NCI-H526 (cell line): ENCODE data around the gene ANKRD65.
A peak's percentile ranks its signal among the peaks of the same experiment; 100 is the strongest.
"Not testable (repeated sequence)": the region's sequence is repeated elsewhere in the genome, so short reads cannot be mapped to it uniquely, and the experiment has no call there.

Source experiments
- DNase-seq, 2 experiments: peaks; one replicate each; lab custom pipeline; 2025; lab: John Stamatoyannopoulos, UW

ANKRD65 gene

DNA sequence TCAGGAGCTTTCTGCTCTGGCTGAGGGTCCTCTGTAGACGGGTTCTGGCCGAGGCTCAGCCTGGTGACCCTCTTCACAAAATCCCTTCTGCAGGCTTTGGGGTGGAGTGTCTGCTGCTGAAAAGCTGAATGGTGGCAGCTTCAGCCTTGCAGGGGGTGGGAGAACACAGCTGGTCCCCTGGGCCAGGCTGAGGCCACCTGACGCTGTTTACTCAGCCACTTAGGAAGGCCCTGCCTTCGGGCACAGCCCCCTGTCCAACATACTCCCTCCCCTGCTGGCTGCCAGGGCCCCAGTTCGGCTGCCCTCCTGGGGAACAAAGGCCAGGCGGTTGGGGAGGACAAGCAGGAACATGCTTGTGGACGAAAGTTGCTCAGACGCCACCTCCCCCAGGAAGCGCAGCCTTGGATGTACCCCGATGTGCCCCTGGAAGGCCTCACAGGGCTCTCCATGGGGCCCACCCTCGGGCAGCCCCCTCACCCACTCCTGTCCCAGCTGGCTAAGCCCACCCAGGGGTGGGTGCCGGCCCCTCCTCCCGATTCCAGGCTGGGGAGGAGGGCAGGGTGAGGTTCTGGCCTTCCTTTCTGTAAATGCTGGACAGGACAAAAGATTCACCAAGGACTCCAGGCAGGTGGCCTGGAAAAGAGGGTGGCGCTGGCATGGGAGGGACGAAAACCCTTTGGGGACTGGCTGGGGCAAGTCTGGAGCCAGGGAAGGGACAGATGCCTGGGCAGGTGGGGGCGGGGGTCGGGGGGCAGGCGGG is at the start of gene ANKRD65:
Gene ANKRD65, minus strand, starts transcription at position 130 of the 760 bp plus-strand sequence. CDS start 271 bp downstream, outside the sequence.
- DNase-seq = peak; percentile 68 to 89

- DNase-seq = not testable (repeated sequence)
Measured at GRCh38 chr1:1468196-1468985, 47.3 kb upstream of the ANKRD65 start.

DNA sequence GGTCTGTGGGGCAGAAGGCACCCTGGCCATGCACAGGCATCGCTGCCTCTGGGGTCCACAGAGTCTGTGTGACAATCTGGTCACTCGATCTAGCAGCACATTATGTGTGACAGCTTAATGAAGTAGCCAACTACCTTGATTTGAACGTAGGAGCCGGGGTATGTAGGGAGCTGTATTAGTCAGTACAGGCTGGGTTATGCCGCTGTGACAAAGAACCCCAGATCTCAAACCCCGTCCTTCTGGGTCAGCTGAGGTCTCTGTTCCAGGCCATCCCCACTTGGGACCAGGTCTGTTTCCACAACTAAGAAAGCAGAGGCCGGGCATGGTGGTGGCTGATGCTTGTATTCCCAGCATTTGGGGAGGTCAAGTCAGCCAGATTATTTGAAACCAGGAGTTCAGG is 42.2 kb upstream of the ANKRD65 start:
- DNase-seq = no peak

- no peak for DNase-seq
Measured at GRCh38 chr1:1462318-1462966, 41.4 kb upstream of the ANKRD65 start.

GRCh38 chr1:1461721-1462317 is 40.7 kb upstream of the ANKRD65 start:
- no peak for DNase-seq

- DNase-seq = no peak
Measured at GRCh38 chr1:1460540-1461130, 39.6 kb upstream of the ANKRD65 start.

DNA sequence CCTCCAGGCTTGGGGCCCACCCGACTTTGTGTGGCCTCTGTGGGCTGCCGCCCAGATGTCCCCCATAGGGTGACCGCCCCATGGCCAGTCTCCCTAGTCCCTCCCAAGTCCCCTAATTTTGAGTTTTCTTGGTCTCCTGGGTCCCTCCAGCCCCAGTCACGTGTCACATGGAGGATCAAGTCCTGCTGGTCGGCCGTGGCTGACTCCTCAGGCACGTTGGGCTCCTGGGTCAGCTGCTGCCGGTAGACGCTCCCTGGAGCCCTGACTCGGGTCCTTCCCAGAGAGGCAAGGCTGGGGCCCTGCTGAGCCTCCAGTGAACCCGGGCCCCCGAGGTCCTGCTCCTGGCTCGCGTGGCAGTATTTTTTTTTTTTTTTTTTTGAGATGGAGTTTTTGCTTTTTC is 38.6 kb upstream of the ANKRD65 start:
- not testable (repeated sequence) for DNase-seq

DNA sequence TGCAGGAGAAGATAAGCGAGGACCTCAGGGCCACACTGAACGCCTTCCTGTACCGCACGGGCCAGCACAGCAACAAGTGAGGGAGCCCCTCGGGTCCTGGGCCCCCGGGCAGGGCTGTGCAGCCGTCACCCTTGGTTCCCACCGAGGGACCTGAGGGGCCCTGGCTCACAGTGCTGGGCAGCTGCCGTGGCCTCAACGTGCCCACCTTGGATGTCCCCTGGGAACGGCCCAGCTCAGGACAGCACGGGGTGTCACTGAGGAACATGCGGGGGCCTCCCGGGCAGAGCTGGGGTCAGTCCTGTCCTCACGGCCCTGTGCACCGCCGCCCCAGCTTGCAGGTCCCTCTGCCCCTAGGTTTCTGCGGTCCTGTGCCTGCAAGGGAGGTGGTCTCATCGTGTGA is 38.1 kb upstream of the ANKRD65 start:
- DNase-seq = not testable (repeated sequence)

- not testable (repeated sequence) for DNase-seq
Measured at GRCh38 chr1:1456683-1457255, 35.7 kb upstream of the ANKRD65 start.

DNA sequence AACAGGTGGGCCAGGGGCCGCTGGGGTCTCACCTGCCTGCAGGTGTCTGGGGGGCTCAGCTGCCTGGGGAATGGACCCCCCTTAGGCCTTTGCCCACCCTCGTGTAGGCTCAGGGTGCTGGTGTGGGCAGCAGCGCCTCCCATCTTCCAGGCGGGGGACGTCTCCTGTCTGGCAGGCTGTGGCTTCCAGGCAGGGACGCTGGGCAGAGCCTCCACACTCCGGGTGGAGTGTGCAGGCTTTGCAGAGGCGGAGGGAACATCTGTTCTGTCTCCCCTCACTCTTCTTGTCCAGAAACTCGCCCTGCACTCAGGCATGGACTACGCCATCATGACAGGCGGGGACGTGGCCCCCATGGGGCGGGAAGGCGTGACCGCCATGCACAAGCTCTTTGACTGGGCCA is 34.9 kb upstream of the ANKRD65 start:
- not testable (repeated sequence) for DNase-seq

- no peak for DNase-seq
Measured at GRCh38 chr1:1455366-1455884, 34.3 kb upstream of the ANKRD65 start.

- DNase-seq = not testable (repeated sequence)
Measured at GRCh38 chr1:1454286-1455056, 33.4 kb upstream of the ANKRD65 start.

DNA sequence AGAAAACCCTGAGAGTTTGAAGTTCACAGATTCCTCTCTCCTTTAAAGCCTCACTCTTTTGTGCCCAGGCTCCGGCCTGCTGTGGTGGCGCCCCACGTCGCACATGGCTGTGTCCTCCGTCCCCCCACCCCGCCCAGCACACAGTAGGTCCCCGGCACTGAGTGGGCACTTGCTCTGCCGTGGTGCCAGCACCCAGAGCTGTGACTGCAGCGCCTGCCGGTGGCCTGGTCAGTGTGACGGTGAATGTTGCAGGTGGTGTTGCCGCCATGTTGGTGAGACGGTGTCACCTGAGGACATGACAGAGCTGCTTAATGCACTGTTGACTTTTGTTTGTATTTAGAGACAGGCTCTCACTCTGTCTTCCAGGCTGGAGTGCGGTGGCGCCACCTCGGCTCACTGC is 31.8 kb upstream of the ANKRD65 start:
- no peak for DNase-seq

DNA sequence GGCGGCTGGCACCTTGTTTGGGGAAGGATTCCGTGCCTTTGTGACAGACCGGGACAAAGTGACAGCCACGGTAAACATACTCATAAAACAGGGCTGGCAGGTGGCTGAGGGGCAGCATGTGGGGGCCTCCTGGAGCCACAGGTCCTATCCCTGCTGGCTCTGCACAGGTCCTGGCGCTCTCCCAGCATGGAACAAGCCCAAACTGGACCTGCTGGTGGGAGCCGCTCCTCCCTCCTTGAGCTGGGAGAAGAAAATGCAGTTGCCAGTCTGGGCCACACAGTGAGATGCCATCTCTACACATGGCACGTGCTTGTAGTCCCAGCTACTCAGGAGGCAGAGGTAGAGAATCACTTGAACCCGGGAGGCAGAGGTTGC is 31.3 kb upstream of the ANKRD65 start:
- DNase-seq = not testable (repeated sequence)

- no peak for DNase-seq
Measured at GRCh38 chr1:1451696-1452364, 30.8 kb upstream of the ANKRD65 start.

DNA sequence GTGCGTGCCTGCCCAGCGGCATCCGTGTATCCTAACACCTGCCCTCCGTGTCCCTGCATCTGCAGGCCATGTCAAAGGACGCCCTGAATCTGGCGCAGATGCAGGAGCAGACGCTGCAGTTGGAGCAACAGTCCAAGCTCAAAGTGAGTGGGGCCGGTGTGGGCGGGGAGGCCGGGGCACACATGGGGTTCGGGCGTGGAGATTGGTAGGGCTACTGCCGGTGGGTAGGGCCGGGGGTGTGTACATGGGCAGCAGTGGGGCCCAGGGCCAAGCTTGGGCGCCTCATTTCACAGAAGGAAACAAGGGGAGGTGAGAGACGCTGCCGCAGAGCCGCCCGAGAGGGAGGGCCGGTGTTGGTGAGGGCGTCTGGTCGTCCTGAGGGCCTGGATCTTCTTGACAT is 29.5 kb upstream of the ANKRD65 start:
- not testable (repeated sequence) for DNase-seq

GRCh38 chr1:1449099-1449739 is 28.1 kb upstream of the ANKRD65 start, which contains the start of gene ATAD3C:
ATAD3C (plus strand) TSS chr1:1449689; CDS start chr1:1450684, 995 bp downstream.
- DNase-seq = no peak

DNA sequence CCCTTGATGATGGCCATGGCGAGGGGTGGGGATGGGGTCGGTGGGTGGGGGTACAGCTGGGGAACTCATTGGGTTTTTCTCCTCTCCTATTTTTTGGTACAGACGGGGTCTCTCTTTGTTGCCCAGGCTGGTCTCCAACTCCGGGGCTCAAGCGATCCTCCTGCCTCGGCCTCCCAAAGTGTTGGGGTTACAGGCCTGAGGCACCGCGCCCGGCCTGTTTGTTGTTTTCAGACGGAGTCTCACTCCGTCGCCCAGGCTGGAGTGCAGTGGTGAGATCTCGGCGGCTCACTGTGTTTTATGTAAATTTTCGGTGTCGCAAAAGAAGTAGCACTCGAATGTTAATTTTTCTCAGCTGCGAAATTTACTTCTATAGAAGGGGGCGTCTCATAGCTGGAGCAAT is 25.6 kb upstream of the ANKRD65 start:
- not testable (repeated sequence) for DNase-seq

DNA sequence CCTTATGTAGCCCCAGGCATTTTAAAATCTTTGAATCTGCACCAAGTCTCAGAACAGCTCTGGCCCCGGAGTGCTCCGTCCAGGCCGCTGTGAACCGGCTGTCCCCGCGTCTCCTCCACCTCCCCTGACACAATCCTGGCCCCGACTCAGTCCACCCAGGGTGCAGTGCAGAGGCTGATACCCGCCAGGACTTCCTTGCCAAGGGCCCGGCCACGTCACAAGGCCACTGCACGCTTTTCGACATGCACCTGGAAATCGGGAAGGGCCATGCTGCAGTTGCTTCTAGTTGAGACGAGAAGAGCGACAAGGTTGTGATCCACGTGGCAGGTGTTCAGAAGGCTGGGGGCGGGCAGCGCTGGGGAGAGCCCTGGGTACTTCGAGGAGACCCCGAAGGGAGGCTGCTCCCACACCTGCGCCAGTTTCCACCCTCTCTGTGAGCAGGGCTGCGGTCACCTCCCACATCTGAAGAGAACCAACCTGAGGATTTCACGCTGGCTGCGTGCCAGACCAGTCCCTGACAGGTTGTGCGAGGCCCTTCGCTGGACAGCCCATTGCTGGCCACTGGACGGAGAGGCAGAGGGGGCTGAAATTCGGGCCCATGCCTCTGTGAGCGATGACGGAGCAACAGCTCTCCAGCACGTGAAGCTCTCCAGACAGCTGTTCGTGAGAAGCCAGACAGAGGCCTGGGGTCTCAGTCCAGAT is 21.1 kb upstream of the ANKRD65 start:
- DNase-seq = no peak
